NOMO-1 treated with DMSO at 0.1 percent for 48 hours (cell line): ENCODE data around the gene CARNS1.

Experiments
- DNase-seq: peaks from one replicate; lab custom pipeline; 2025; ENCODE audit not compliant: unreplicated experiment; lab: John Stamatoyannopoulos, UW

CARNS1 gene

GRCh38 chr11:67376063-67376820 lies 39.2 kb upstream of the CARNS1 start:
- no peak for DNase-seq

- DNase-seq: no peak
Observed at GRCh38 chr11:67376873-67377808, 38.3 kb upstream of the CARNS1 start.

DNA sequence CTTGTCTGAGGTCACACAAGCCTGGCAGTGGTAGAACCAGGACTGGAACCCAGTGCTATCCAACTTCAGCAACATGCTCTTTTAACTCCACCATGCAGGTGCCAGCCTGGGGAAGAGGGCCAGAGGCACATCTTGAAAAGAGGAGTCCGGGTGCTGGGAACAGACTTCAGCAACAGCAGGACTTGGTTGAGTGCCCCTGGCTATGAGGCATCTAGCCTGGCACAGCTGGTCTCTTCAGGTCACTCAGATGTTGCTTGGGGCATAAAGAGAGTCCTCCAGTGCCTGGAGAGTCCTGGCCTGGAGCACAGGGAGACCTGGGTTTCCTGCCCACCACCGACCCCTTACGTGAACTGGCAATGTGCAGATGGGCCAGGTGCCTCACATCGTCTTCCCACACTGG lies 36.9 kb upstream of the CARNS1 start:
- DNase-seq: no peak

DNA sequence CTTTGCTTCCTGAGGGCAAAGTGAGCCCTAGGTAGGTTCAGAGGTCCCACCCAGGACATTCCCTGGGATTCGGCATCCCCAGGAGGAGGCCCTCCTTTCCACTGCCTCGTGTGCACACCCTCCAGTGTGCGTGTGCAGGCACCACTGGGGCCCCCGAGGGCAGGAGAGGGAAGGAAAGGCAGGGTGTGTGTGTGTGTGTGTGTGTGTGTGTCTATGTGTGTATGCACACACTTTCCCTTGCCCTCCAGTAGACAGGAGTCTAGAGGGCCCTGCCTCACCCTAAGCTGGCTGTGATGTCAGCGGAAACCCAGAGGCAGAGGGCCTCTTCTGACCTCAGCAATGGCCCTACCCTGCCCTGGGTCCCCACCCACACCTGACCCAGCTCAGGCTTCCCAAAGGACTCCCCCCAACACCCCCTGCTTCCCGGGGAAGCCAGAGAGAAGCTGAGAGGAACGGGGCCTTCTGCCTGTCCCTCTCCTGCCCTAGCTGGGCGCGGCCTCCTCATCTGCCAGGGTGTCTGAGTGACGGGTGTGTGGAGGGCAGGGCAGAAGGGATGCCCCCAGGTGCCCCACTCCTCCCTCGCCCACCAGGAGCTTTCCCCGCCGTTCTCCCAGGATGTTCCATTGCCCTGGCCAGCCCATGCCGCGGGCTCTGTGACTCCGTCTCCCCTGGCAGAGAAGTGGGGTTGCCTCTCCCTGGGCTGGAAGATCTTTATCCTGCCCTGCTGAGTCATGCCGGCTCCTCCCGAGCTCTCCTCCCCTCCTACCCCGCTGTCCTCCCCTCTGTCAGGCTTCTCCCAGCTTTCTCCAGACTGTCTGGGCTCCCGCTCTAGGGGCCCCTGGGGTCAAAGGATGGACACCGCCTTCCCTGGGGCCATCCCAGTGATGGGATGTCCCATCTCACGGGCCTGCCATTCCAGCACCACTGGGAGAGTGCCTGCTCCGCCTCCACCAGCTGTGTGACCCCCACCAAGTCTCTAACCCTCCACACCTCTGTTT lies 36.1 kb upstream of the CARNS1 start:
- DNase-seq: no peak

GRCh38 chr11:67381244-67381972 lies 34.1 kb upstream of the CARNS1 start:
- peak; percentile 87 for DNase-seq

- DNase-seq: peak; percentile 72
Observed at GRCh38 chr11:67382276-67383136, 33.0 kb upstream of the CARNS1 start.

- DNase-seq: no peak
Observed at GRCh38 chr11:67384851-67385366, 30.6 kb upstream of the CARNS1 start.

- DNase-seq: no peak
Observed at GRCh38 chr11:67387069-67387468, 28.4 kb upstream of the CARNS1 start.

DNA sequence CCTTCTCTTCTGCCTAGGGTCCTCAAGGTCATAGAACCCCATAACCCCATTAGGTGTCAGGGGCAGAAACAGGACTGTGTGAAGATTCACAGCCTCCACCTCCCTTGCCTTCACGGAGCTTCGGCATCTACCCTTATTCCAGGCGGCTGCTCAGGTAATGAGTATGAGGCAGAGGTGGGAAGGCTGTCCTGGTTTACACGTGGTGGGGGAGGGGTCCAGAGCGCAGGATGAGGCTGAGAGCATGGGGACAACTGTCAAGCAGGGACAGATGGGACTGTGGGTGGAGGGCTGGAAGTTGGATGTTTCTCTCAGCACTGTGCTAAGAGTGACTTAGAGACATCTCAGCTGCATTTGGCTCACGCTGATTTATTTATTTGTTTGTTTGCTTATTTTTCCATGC lies 28.0 kb upstream of the CARNS1 start:
- DNase-seq: no peak

DNA sequence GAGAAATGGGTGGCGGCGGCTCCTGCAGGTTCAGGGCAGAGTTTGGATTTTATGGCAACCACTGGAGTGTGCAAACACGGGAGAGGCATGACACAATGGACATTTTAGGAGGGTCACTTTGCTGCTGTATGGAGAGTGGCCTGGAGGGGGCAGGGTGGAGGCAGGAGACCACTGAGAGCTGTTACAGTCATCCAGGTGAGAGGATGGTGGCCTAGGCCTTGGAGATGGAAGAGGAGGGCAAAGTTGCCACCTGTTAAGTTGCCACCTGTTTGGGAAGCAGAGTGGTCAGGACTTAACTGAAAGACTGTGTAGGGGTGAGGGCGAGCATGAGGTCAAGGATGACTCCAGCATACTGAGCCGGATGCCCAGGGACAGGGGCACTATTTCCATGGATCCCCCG lies 26.0 kb upstream of the CARNS1 start:
- DNase-seq: peak; percentile 40

GRCh38 chr11:67390947-67391303 lies 24.6 kb upstream of the CARNS1 start:
- no peak for DNase-seq

- peak; percentile 92 for DNase-seq
Observed at GRCh38 chr11:67391304-67392182, 23.9 kb upstream of the CARNS1 start, which contains the start of gene RAD9A. Gene RAD9A (plus strand): TSS chr11:67391986. CDS start chr11:67392045, 59 bp downstream.

- no peak for DNase-seq
Observed at GRCh38 chr11:67392183-67392715, 23.2 kb upstream of the CARNS1 start.

DNA sequence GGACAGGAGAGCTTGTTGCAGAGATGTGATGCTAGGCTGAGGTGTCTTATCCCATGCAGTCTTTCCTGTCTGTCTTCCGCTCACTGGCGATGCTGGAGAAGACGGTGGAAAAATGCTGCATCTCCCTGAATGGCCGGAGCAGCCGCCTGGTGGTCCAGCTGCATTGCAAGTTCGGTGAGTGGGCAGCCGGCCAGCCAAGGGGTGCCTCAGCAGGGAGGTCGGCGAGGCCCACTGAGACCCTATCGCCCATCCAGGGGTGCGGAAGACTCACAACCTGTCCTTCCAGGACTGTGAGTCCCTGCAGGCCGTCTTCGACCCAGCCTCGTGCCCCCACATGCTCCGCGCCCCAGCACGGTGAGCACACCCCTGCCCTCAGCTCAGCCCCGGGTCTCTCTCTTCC lies 22.0 kb upstream of the CARNS1 start:
- DNase-seq: no peak

DNA sequence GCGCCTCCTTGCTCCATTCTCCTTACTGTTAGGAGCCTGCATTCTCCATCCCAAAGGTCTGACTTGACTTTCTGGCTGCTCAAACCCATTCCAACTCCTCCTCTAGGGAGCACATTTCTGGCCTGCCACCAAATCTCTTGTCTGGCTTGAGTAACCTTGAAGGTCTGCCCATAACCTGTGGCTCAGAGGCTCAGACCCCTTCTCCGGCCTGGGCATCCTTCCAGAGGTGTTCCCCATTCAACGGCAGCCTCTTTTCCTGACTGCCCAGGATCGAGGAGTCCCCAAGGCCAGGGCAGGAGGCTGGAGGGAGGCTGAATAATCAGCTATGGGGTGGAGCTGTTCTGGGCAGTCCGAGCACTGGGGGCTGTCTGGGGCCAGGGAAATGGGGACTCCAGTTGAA lies 21.5 kb upstream of the CARNS1 start:
- no peak for DNase-seq

DNA sequence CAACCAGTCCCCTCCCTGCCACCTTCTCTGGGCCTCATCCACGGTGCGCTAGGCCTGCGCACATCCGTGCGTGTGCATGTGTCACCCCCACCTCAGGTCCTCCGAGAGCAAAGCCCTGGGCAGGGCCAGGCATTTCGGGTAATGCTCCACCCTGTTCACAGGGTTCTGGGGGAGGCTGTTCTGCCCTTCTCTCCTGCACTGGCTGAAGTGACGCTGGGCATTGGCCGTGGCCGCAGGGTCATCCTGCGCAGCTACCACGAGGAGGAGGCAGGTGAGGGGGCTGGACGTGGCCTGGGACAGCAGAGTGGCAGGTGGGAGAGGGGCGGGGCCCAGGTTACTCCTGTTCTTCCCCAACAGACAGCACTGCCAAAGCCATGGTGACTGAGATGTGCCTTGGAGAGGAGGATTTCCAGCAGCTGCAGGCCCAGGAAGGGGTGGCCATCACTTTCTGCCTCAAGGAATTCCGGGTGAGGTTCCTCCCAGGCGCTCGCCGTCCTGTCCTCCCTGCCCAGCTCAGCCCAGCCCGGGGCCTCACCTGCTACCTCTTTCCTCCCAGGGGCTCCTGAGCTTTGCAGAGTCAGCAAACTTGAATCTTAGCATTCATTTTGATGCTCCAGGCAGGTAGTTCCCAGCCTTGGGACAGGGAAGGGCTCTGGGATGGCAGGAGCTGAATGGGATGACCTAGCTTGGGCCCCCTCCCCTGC lies 19.8 kb upstream of the CARNS1 start:
- DNase-seq: no peak

- no peak for DNase-seq
Observed at GRCh38 chr11:67396259-67396581, 19.3 kb upstream of the CARNS1 start.
